Caki2 (cell line): ENCODE data around the gene COLQ. TPM values are rescaled to one million over a fixed set of nuclear protein-coding genes. Genes with fewer than 3 reads are reported as not detected.
"Not testable (repeated sequence)": the region's sequence is repeated elsewhere in the genome, so short reads cannot be mapped to it uniquely, and the experiment has no call there.

Experiments
- DNase-seq: peaks from one replicate; pipeline ENCODE4 v3.0.0-alpha.2; 2015; ENCODE audit warnings: low read depth
- in situ Hi-C: cut with HindIII; loops from 2 replicates; pipeline ENCODE4 v1.10.0; 2016; ENCODE audit warnings: low sequenced_read_pairs, low pct_unique_long_range_greater_than_20kb, mixed read lengths
- total RNA-seq: library from RNA; depleted of rRNA; stranded (reverse); fragments of >200 nt; shearing (Covaris generic); gene quantifications from 2 replicates; pipeline ENCODE4 v1.2.3, GENCODE V29; 2014; ENCODE audit warnings: low replicate concordance

The COLQ gene
- total RNA-seq, 1 experiment from 2014 or later, result not detected

DNA sequence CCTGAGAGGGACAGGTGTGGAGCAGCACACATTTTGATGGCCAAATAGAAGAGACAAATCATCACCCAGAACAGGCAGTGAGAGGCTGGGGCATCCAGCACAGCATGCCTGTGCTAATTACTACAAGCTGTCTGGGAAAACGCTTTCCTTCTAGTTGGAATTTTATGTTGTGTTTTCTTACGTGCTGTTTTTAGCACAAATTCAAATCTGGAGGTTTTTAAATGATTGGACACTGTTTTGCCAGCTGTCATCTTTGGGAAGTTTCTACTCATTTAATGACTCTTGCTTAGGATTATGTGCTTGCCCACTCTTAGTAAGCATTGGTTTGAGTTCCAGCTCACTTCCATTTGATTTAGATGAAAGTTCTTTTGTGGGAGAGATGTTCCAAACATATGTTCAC, 50.7 kb downstream of the COLQ start:
- in situ Hi-C loops, result no loop called here
- no peak for DNase-seq

DNA sequence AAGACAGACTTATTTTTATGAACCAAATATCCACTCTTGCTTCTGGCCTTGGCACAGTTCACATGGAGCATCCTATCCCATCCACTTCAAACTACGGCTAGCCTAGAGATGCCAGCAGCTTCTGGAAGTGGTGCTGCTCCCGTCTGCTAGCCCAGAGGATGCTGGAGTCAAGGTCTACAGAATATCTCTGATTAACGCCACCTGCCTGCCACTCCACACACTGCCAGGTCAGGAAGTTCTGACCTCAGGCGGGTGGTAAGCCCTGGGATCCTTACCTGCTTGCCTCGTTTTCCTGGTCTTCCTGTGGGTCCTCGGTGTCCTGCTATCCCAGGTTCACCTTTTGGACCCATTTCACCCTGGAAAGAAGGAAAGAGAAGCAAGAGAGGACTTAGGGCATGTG, 51.2 kb downstream of the COLQ start:
- in situ Hi-C loops, result no loop called here
- DNase-seq, result no peak

DNA sequence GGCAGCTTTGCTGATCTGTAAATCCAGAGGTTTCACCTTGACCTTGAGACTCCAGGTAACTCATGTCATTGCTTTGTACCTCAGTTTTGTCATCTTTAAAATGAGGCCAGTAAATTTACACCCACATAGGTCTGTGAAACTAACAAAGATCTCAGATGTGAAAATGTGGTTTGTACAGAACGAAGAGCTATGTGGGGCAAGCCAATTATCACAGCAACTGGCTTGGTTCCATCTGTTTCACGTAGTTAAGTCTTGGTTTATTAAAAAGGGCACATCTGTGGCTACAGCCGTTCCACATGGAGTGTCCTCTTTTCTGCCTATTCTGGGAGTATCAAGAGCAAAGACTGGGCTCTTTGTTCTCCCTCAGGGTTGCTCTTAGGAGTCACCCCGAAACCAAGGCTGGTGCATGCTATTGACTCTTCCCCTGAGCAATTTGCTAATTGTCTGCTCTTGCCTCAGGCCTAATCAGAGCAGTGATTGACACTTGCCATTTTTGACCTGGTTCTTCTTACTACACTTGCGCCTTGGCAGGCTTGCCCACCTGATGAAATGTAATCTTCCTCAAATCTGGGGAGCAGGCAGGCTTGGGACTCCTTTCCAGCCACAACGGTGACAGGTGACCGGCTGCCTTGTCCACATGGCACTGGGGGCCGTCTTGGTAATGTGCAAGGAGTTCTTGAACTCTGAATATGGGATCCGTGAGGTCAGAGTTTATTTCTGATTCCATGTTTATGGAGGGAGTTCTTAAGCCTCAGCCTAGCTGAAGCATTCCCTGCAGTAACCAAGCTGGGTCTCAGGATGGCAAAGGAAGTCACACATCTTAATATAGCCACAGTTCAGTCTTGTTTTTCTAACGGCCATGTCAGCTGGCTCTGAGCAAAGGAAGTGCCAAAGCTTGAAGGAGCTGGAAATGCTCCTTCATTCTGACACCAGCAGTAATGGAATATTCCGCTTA, 54.0 kb downstream of the COLQ start:
- no peak for DNase-seq
- in situ Hi-C loops, result no loop called here

DNA sequence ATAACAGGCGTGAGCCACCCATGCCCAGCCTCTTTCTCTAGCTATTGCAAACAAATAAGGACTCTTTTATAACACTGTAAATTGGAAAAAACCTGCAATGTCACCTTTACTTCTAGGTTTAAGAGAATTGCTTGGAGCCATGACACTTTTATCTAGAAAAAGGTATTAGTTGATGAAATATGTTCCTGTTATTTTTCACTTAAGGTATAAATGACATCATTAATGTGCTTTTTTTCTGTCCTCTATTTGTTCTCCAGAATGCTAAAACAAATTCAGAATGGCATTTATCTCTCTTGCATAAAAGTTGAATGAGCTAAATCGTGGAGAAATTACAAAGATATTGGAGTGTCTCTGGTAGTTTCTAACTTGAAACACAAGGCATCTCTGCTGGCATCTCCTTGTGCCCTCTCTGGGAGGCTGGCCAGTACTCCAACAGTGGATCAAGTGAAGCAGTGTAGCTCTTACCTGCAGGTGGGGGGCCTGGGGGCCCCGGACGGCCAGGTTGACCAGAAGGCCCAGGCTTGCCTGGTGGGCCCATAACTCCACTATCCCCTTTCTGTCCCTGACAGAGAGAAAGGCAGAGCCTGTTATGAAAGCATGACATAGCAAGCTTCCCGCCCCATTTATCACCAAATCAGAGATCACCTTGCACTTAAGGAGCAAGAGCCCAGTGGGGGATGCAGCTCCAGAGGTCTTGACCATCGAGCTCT, 55.5 kb downstream of the COLQ start:
- in situ Hi-C loops, result no loop called here

DNA sequence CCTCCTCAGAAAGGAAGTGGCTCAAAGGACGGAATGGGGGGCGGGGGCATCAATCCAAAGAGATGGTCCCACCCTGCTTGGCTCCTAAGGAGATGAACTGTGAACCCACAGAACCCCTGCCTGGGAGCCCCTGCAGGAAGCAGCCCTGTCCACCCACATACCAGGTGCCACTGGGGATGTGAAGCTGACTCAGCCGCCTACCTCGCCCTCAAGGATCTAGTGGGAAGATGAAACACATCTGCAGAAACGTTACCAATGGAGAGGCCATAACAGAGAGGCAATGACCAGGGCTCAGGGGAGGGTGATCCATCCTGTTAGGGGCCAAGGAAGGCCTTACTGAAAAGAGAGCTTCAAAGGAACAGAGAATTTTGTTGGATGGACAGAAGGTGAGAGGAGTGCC, 59.1 kb downstream of the COLQ start:
- in situ Hi-C loops, result no loop called here
- DNase-seq, result no peak

More for the DNA sequence above, 55.5 kb downstream of the COLQ start:
- DNase-seq, result no peak

DNA sequence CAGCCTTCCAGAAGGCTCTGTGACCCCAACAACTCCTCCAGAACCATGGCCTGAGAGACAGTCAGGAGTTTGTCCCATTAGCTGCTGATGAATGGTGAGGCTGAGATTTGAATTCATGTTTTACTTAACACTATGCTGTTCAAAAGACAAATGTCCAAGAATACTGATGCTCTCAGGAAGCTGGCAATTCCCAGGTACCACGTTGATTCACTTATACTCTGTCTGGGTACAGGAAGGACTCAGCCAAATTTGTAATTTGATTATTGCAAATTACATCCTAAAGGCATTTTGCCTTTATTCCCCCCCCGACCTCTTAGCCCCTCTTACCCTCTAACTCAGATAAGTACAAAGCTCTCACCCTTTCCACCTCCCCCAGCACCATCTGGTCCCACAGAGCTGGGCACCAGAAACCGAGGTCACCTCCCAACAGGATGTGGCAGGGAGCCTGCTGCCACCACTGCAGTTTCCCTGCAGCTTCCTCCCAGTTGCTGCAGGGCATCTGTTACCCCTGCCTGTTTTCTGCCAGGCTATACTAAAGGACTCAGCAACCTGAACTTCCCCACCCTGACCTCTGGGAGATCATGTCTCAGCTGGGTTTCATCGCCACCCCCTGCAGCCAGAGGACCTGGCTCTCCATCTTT, 60.5 kb downstream of the COLQ start:
- in situ Hi-C loops, result no loop called here
- no peak for DNase-seq

DNA sequence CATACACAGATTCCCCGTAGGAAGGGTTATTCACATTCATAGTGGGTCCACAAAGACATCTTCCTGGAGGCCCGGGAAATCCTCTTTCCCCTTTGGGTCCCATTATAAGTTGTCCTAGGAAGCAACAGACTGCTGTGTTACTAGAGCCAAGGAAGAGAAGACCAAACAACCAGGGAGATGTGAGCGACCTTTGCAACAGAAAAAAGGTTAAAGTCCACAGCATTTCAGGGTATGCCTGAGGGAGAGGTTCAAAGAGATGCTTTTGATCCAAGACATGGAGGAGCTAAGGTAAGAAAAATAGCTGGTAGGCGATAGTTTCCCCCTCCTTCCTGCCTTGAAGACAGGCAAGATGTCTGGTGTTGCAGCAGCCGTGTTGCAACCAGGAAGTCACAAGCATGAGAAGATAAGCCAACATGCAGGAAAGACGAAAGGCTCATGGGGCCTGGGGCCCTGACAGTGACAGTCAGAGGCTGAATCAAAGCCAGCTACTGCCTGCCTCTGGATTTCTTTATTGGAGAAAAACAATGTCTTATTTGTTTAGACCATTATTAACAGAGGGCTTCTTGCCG, 63.2 kb downstream of the COLQ start:
- in situ Hi-C loops, result no loop called here
- no peak for DNase-seq

DNA sequence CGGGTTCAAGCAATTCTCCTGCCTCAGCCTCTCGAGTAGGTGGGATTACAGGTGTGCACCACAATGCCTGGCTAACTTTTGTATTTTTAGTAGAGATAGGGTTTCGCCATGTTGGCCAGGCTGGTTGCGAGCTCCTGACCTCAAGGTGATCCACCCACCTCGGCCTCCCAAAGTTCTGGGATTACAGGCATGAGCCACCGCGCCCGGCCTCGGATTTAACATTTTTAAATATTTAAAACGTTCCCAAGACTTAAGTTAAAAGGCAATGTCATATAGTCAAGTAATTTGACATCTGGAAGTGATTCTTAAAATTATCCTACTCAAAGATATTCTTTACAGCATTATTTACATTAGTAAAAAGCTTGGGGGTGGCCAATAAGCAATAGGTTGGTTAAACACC, 64.6 kb downstream of the COLQ start:
- DNase-seq, in situ Hi-C loops: not testable (repeated sequence)

DNA sequence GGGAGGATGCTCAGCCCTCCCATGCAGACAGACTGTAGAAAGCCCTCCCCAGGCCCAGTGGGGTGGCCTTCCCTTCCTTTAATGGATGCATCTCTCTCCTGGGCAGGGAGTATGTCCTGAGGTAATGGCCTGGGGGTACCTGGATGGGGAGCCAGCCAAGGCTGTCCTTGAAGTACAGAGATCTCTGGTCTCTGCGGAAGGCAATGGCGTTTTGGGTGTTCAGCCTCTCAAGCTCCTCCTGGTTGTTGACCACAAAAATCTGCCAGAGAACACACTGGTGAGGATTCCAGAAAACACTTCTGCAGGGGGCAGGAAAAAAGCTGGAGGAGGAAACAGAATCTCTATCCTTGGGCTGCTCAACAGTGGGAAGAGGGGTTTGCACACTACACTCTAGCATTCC, 65.2 kb downstream of the COLQ start:
- no peak for DNase-seq
- in situ Hi-C loops, result no loop called here

DNA sequence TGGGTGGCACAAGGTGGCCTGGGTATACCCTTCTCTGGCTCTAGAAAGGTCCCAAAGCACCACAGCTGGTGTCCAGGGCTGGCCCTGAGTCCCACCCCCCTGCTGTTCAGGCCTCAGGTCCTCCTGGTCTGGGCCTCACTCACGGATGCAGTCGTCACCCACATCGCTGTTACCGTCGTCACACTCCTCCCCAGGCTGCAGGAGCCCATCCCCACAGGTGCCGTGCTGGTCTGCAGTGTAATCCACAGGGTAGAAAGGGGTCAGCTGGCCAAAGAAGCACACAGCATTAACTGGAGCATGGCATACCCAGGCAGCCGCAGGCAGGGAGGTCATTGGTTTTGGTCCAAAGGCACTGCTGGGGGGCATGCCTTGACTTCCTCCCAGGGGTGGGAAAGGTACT, 65.8 kb downstream of the COLQ start:
- in situ Hi-C loops, result no loop called here
- no peak for DNase-seq

DNA sequence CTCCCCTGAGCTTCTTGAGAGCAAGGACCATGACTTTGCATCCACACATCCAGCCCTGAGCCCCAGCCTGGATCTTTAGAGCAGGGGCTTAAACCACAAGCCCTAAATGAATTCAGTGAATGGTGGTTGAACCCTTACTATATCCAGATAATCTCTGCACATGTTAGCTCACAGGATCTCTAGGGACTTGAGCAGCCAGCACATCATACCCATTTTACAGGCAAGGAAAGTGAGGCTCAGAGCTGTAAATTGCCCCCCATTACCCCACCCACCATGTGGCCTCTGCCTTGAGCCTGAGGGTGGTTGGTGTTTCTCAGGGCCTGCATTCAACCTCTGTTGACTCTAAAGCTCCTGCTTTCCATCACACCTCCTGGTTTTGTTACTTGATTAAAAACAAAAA, 66.5 kb downstream of the COLQ start:
- DNase-seq, result no peak
- in situ Hi-C loops, result no loop called here

DNA sequence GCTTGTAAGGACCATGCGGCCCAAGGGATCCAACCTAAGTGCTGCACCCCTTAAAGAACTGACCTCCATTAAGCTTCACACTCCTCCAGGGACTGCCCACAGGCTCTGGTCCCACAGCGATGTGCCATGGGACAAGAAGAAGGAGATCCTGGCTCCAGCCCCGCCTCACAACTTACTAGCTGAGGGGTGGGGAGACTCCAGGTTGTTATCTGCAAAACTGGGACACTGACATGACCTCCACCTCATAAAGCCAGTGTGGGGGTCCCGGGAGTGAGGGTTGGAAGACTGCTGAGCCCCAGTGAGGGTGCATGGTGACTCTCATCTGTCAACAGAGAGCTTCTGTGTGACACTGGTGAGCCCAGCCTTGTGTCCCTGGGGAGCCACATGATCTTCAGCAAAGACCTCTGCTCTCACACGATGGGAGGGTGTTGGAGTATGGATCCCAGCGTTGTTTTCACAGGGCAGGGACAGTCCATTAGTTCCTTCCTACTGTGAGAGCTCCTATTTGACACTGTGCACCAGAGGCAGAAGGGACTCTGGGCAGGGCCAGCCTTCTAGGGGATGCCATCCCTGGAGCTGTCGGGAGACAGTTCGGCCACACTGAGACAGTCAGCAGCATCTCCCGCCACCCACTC, 67.4 kb downstream of the COLQ start:
- in situ Hi-C loops, result no loop called here
- no peak for DNase-seq

DNA sequence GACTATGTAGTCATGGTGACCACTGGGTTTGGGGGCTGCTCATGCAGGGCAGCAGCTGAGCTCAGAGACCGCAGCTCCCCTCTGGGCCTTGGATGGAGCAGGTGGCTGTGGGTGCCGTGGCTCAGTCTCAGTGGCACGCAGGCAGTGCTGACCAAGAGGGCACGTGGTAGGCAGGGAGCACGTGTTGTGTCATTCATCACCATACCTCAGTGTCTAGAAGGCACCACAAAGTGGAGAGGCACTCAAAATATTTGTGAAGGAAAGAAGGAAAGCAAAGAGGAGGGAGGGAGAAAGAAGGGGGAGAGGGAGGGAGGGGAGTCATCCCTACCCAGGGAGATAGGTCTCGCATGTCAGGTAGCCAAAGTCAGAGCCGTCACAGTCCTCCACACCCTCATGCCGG, 68.0 kb downstream of the COLQ start:
- no peak for DNase-seq
- in situ Hi-C loops, result no loop called here

DNA sequence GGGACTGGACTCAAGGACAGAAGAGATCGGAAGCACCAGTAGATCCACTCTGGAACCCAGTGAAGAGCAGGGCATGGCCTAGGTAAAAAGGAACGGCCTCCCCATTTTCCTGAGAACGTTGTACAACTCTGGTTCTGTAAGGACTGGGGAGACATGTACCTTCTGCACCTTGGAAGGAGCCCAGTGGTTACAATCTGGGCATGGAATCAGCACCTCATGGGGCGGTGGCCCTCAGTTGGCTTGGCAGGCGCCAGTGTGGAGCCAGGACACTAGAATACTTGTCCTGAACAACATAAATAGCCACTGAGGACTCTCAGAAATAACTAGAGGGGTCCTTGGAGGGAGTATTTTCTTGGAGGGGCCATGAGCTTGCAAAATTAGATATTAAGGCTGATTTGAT, 68.5 kb downstream of the COLQ start:
- in situ Hi-C loops, result no loop called here
- no peak for DNase-seq

DNA sequence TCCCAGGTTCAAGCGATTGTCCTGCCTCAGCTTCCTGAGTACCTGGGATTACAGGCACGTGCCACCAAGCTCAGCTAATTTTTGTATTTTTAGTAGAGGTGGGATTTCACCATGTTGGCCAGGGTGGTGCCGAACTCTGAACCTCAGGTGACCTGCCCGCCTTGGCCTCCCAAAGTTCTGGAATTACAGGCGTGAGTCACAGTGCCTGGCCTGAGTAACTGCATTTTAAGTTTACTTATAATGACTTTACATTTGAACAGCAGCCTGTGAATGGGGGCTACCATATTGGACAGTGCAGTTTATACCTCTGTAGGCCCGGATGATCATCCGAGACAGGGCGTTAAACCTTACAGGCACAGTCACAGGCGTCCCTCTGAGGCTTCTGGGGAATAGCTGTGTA, 69.3 kb downstream of the COLQ start:
- in situ Hi-C loops, result no loop called here
- DNase-seq, result no peak

DNA sequence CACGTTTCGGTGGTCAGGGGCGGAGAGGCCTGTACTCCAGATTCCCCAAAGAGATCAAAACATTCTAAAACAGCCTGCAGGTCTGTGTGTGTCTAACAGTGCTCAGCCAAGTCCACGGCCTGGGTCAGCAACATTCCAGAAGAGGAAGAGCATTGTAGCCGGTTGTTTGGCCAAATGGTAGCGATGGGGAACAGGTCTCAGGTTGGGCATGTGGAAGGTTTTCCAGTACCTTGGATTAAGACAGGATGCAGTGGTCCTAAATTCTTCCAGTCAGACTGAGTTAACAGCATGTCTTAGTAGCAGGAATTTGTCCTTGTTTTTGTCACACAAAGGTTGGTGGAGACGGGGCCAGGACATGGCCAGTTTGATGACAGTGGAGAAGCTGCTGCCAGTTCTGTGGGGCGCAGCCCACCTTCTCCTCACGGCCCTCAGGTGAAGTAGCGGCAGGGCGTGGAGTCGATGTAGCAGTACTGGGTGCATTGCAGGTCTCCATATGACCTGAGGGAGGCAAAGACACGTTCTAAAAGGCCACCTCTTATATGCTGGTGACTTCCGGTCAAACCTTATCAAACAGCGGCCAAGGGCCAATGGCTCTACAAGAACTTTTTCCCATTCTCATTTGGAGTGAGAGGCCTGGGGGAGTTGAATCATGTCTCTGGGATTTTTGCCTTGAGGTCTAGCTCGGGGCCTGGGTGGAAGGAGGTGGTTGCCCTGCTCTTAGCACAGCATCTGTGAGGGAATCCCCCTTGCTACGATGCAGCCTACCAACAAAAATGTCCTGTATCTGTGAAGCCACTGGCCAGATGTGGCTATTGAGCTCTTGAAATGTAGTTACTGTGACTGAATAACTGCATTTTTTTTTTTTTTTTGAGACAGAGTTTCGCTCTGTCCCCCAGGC, 70.0 kb downstream of the COLQ start:
- DNase-seq, result no peak
- in situ Hi-C loops, result no loop called here

DNA sequence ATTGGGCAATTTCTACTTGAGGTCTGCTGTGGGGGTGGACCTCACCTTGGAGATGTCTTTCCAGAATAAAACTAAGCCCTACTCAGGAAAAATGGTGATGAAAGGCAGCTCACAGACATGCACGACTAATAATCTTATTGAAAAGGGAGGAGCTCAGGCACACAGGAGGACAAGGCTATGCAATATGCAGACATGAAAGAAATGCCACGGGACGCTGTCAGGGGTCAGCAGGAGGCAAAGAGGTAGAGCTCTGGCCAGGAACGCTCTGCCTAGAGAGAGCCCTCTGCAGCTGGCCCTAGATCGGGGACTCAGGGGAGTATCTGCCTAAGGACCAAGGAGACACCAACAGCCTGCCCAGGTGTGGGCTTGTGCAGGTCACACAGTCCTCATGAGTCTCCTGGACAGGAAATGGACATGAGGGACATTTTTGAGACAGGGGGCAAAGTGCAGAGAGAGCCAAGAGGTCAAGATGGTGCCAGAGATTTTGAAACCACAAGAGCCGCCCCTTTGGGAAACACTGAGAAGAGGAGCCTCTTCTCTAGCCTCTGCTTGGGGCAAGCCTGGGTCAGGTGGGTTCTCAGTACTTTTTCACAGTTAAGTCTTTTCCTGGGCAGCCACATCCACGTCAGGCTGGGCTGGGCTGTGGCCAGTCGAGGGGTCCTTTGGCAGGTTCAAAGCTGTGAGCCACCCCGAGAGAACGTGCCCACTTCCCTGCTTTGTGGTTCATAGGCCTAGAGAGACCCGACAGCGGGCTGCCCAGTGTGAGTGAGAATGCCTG, 70.9 kb downstream of the COLQ start:
- in situ Hi-C loops, result no loop called here
- no peak for DNase-seq
